Stimulated activated CD8-positive, alpha-beta memory T cell treated with anti-CD3 and anti-CD28 coated beads, Interleukin-15, amount 100 ng/mL, for 48 hours (primary cell): ENCODE data around the gene ADAMTS3.
"Not testable (repeated sequence)": the region's sequence is repeated elsewhere in the genome, so short reads cannot be mapped to it uniquely, and the experiment has no call there.

Experiments
- DNase-seq, 2 donors: peaks; one replicate each; pipeline ENCODE4 v3.0.0-alpha.2; 2020; ENCODE audit warnings: low read depth in 2 of 2

The ADAMTS3 gene

GRCh38 chr4:72553540-72554337, 15.3 kb downstream of the ADAMTS3 start:
- no peak for DNase-seq

GRCh38 chr4:72552447-72552846, 16.6 kb downstream of the ADAMTS3 start:
- no peak for DNase-seq

GRCh38 chr4:72546456-72546855, 22.6 kb downstream of the ADAMTS3 start:
- DNase-seq = no peak

DNA sequence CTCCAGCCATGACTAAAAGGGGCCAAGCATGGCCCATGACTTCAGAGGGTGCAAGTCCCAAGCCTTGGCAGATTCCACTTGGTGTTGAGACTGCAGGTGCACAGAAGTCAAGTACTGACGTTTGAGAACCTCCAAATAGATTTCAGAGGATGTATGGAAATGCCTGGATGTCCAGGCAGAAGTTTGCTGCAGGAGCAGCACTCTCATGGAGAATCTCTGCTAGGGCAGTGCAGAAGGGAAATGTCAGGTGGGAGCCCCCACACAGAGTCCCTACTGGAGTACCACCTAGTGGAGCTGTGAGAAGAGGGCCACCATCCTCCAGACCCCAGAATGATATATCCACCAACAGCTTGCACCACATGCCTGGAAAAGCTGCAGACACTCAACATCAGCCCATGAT, 28.3 kb downstream of the ADAMTS3 start:
- DNase-seq = not testable (repeated sequence)

GRCh38 chr4:72538006-72538405, 31.0 kb downstream of the ADAMTS3 start:
- DNase-seq = no peak

DNA sequence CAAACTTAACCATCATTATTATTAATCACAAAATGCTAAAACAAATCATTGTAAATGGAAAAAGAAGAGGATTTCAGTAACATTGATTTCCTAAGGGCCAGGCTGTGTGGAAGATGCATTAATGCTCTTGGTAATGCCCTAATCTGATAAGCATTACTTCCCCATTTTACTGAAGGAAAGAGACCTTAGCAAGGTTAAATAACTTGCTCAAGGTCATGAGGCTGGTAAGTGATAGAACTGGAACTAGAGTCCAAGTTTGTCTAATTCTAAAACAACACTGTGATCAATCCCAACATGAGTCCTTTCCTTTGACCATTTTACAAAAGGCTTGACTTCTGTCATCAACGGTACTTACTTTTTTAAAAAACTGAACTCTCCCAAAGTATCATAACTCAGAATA, 32.6 kb downstream of the ADAMTS3 start:
- DNase-seq = no peak

DNA sequence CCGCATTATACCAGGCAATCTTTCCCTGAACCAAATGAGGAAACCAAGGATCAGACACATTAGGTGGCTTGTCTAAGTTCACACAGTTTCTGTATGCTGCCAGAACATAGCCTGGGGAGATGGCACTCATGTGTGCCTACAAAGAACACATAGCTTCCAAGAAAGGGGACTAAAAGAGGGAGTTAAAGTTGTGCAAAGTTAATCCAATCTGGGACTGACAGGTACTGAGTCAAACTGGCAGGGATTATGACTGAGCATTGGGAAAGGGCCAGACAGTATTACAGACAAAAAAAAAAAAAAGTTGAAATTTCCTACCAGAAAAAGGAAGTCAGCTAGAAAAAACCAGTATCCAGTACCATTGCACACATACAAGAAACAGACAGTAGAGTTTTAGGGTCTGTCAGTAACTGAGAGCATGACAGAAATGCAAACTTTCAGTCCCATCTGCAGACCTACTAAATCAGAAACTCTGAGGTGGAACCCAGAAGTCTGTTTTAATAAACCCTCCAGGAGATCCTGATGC, 37.2 kb downstream of the ADAMTS3 start:
- no peak for DNase-seq

DNA sequence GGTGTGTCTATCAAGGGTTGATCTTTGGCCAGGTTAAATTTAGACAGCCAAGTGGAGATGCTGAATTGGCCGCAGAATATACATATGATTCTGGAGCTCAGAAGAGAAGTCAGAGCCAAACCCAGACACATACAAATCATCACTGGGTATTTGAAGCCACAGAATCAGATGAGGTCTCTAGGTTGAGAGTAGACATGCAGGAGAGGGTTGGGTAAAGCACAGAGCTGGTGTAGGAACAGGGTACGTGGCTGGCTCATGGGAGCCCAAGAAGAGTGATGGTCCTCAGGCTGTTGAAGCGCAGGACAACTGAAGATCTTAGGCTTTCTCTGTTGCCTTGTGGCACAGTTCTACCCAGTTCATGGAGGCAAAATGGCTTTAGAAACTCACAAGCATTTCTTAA, 37.7 kb downstream of the ADAMTS3 start:
- no peak for DNase-seq

DNA sequence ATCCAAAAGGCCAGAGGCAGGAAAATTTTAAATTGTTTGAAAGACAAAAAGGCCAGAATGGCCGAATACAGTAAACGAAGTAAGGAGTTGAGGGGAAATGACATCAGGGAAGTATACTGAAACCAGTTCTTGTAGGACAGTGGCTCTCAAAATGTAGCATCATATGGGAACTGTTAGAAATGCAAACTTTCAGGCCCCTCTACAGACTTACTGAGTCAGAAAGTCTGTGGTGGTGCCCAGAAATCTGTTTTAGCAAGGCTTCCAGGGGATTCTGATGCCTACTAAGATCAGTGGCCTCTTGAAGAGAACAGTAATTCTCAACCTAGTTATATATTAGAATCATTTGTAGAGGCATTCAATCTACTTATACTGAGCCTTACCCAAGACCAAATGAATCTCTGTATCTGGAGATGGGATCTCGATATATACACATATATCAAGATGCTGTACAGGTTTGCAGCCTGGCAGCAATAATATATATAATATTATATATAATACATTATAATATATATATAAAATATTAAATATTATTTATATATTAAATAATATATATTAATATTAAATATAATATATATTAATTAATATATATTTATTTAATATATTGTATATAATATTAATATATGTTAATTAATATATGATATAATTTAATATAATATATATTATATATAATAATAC, 39.7 kb downstream of the ADAMTS3 start:
- DNase-seq = no peak

GRCh38 chr4:72527038-72527646, 41.9 kb downstream of the ADAMTS3 start:
- DNase-seq = no peak

DNA sequence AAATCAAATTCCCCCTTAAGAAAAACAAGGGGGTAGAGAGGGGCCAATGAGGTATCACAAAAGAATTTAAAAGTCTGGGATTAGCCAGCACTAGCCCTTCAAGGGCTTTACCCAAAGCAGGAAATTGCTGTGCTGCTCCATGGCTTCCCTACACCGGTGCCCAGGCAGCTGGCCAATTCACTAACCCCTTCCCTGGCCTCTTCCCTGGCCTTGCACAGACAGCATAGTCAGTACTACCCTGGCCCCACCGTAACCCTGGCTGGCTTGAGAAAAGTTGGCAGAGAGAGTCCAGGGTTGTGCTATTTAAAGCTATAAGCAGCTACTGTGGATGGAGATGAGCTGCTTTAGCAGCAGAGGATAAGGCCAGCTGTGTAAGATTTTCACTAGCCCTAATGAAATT, 43.1 kb downstream of the ADAMTS3 start:
- no peak for DNase-seq

DNA sequence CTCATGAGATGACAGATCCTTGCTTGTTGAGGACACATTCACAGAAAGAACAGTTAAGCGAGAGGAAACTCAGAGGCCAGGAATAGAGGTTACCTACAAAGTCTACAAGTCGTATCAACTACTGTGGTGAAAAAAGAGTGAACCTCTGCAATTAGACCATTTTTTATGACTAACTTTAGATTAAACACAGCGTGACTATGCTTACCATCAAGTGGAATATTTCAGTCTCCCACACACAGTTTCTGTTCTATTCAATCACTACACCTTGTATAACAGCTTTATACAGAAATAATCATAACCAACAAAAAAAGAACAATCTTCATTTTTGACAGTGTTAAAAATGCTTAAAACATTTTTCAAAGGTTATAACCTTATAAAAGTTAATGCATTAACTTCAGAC, 46.6 kb downstream of the ADAMTS3 start:
- DNase-seq = no peak

DNA sequence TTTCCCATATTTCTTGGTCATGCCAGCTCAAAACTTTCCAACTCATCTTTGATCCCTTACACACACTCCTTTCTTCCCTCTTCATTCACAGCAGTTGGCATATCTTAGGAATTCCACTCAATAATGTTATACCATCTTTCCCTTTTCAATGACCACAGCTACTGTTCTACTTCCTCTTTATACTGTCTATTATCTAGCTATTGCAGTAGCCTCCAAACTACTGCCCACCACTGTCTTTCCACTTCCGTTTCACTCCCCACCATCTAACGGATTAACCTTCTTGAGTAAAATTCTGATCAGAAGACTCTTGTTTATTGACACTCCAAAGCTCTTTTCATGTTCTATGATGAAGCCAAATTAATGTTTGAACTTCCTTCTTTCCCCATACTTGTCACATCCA, 55.8 kb downstream of the ADAMTS3 start:
- no peak for DNase-seq

DNA sequence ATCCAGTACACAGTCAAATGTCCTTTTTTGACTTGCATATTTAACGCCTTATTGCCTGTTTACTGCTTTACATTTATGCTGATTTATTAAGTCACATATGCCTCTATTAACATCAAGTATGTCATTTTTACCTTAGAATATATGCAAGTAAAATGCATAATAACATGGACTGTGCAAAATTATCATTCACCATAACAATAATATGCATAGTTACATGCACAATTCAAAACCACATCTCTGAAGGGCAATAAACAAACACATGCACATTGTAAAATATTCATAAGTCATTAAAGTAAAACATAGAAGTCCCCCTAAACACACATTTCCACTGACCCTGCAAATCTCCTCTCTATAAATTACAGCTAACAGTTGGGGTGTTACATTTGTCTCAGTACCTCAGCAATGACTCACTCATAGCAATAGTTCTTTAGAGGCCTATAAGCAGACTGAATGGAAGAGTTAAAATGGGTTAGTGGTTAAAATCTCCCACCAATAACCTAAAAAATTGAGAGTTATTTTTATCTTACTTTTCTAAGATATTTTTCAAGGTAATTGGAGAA, 61.1 kb downstream of the ADAMTS3 start:
- no peak for DNase-seq

DNA sequence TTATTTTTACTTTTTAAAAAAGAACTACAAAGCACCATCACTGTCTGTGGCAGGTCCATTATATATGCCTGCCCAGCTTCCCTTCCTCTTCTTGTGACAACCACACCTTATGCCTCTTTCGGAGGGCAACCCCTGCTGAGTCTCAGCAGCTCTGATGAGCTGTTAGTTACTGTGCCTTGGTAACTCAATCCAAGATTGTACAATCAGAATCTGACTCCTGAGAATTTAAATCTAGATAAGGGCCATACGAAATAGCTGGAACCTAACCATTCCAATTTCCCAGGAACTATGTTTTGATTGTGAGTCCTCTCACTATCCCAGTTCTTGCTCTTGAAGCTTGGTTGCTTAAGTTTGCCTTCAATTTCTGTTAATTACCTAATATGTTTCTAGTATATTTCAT, 61.9 kb downstream of the ADAMTS3 start:
- no peak for DNase-seq

DNA sequence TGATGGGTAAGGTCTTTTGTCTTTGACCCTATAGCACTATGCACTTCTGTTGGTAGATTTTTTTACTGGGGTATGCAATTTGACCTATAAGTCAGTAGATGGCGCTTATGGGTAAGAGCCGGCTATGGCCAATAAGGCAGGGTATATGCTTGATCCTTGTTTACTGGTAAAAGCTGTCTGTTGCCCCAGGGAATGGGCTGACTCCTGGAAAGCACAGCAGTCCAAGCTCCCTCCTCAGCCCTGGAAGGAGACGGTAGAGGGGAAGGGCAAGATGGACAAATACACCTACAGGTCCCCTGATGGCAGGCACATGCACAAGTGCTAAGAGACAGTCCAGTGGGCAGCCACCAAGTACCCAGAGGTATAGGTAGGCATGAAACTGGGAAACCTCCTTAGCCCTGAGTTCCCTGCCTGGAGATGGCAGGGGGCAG, 63.7 kb downstream of the ADAMTS3 start:
- no peak for DNase-seq

- DNase-seq = no peak
These were observed 68.8 kb downstream of the ADAMTS3 start for GRCh38 chr4:72500214-72500613.

GRCh38 chr4:72496119-72496518, 72.9 kb downstream of the ADAMTS3 start:
- DNase-seq = no peak

DNA sequence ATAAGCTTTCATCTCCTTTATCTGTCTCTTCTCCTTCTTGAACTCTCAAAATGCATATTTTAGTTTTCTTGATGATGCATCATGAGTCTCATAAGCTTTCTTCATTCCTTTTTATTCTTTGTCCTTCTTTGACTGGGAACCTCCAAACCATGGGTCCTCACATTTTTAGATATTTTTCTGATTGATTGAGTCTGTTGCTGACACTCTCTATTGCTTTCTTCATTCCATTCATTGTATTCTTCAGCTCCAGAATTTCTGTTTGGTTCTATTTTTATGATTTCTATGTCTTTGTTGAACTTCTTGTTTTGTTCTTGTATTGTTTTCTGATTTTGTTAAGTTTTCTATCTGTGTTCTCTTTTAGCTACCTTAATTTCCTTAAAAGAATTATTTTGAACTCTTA, 74.9 kb downstream of the ADAMTS3 start:
- no peak for DNase-seq

DNA sequence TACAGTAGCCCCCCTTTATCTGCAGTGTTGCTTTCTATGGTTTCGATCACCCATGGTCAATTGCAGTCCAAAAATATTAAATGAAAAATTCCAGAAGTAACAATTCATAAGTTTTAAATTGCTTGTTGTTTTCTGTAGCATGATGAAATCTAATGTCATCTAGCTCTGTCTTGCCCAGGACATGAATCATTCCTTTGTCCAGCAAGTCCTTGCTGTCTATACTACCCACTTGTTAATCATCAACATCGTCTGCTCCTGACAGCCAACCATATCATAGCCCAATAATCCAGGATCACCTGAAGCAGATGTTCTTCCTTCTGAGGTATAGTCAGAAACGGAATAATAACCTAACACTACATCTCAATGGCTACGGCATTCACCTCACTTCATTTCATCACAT, 79.8 kb downstream of the ADAMTS3 start:
- DNase-seq = no peak

- no peak for DNase-seq
These were observed 82.0 kb downstream of the ADAMTS3 start for GRCh38 chr4:72486991-72487390.

DNA sequence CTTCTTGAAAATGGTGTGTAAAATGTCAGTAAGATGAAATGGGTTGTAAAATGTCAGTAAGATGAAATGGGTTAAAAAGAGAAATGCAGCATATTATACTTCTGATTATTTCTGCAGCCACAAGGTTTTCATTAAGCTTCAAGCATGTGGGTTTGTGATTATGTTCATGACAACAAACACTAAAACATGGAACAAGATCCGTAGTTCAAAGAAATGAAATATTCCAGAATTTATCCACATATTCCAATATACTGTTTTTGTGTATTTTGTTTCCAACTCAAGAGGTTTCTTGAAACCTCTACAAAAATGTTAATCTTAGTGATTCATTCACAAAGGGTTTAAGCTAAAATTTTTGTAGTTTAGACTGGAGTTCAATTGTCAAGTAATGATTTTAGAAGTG, 84.0 kb downstream of the ADAMTS3 start:
- DNase-seq = no peak
